Neural cell (in vitro differentiated cells): ENCODE results near the gene HDAC11. TPM values are rescaled to one million over a fixed set of nuclear protein-coding genes. Genes with fewer than 3 reads are reported as not detected.

Experiments used
- H2AFZ ChIP-seq: fragments of 200-600, 300-800 bp; sonication (generic), shearing (Covaris generic); 2 replicates; pipeline ENCODE4 v1.6.0; 2014; ENCODE audit warnings: low read depth, mild to moderate bottlenecking, antibody characterized with exemption, low read length, moderate library complexity
- H3F3A ChIP-seq: fragments of 200-600 bp; shearing (Covaris generic); 2 replicates; pipeline ENCODE4 v1.6.1; 2016; ENCODE audit warnings: mild to moderate bottlenecking, moderate library complexity, mixed read lengths, antibody characterized with exemption, low read length; ENCODE audit not compliant: insufficient read depth, poor library complexity, severe bottlenecking
- H3K27ac ChIP-seq: fragments of 200-600, 300-800 bp; sonication (generic), shearing (Covaris generic); 2 replicates; pipeline ENCODE4 v1.5.1; 2014; ENCODE audit warnings: mild to moderate bottlenecking, low read length, moderate library complexity
- H3K27me3 ChIP-seq: fragments of 300-800, 200-600 bp; sonication (generic), shearing (Covaris generic); 2 replicates; pipeline ENCODE4 v1.6.0; 2014; ENCODE audit warnings: mild to moderate bottlenecking, low read depth, low read length, moderate library complexity; ENCODE audit not compliant: insufficient read depth
- H3K36me3 ChIP-seq: fragments of 300-800, 200-600 bp; sonication (generic), shearing (Covaris generic); 2 replicates; pipeline ENCODE4 v1.5.1; 2014; ENCODE audit warnings: mild to moderate bottlenecking, antibody characterized with exemption, low read length, moderate library complexity; ENCODE audit not compliant: insufficient read depth
- H3K4me2 ChIP-seq: fragments of 300-800, 200-600 bp; sonication (generic), shearing (Covaris generic); 2 replicates; pipeline ENCODE4 v1.6.0; 2014; ENCODE audit warnings: mild to moderate bottlenecking, low read length
- H3K4me3 ChIP-seq: fragments of 300-800, 200-600 bp; sonication (generic), shearing (Covaris generic); 2 replicates; pipeline ENCODE4 v1.5.1; 2014; ENCODE audit warnings: mild to moderate bottlenecking, low read length, moderate library complexity
- H3K79me2 ChIP-seq: fragments of 200-600 bp; shearing (Covaris generic); replicated peaks from 2 replicates; pipeline ENCODE4 v1.6.0; 2014; ENCODE audit warnings: mild to moderate bottlenecking, low read length, moderate library complexity; ENCODE audit not compliant: insufficient read depth
- H3K9ac ChIP-seq: fragments of 300-800, 200-600 bp; sonication (generic), shearing (Covaris generic); 2 replicates; pipeline ENCODE4 v1.6.1; 2016; ENCODE audit warnings: mild to moderate bottlenecking, low read length, mixed read lengths
- H3K9me2 ChIP-seq: fragments of 200-600 bp; shearing (Covaris generic); 2 replicates; pipeline ENCODE4 v1.6.1; 2016; ENCODE audit warnings: mild to moderate bottlenecking, low read length, mixed read lengths; ENCODE audit not compliant: insufficient read depth
- H3K9me3 ChIP-seq: fragments of 200-600, 300-800 bp; sonication (generic), shearing (Covaris generic); 2 replicates; pipeline ENCODE4 v1.6.1; 2016; ENCODE audit warnings: mild to moderate bottlenecking, mixed run types, low read length, moderate library complexity, mixed read lengths
- H4K20me1 ChIP-seq: fragments of 200-600 bp; shearing (Covaris generic); 2 replicates; pipeline ENCODE4 v1.6.1; 2016; ENCODE audit warnings: mild to moderate bottlenecking, mixed run types; ENCODE audit not compliant: insufficient read depth
- CTCF ChIP-seq: fragments of 450-650 bp; IDR thresholded peaks from 2 replicates; pipeline ENCODE4 v1.5.1; 2014; ENCODE audit warnings: antibody characterized with exemption, mild to moderate bottlenecking, moderate library complexity; ENCODE audit not compliant: poor library complexity, severe bottlenecking
- EP300 ChIP-seq: fragments of 450-650 bp; conservative IDR thresholded peaks from 2 replicates; pipeline ENCODE4 v1.6.1; 2014; ENCODE audit warnings: antibody characterized with exemption, mild to moderate bottlenecking, moderate library complexity; ENCODE audit not compliant: poor library complexity, severe bottlenecking
- EZH2 ChIP-seq: fragments of 200-600, 300-800 bp; shearing (Covaris generic), sonication (generic); IDR thresholded peaks from 2 replicates; pipeline ENCODE4 v1.6.1; 2014; ENCODE audit warnings: antibody characterized with exemption, low read length, borderline replicate concordance, mild to moderate bottlenecking; ENCODE audit not compliant: insufficient read depth, poor library complexity, severe bottlenecking
- MXI1 ChIP-seq: fragments of 450-650 bp; conservative IDR thresholded peaks from 2 replicates; pipeline ENCODE4 v1.6.1; 2014; ENCODE audit warnings: antibody characterized with exemption, mild to moderate bottlenecking; ENCODE audit not compliant: poor library complexity, severe bottlenecking
- POLR2AphosphoS5 ChIP-seq: IDR thresholded peaks from 2 replicates; pipeline ENCODE4 v1.6.1; 2012
- RAD21 ChIP-seq: fragments of 450-650 bp; conservative IDR thresholded peaks from 2 replicates; pipeline ENCODE4 v1.6.1; 2014; ENCODE audit warnings: antibody characterized with exemption, mild to moderate bottlenecking, moderate library complexity
- REST ChIP-seq: IDR thresholded peaks from 2 replicates; pipeline ENCODE4 v1.6.1; 2012; ENCODE audit warnings: borderline replicate concordance
- SMC3 ChIP-seq: fragments of 450-650 bp; conservative IDR thresholded peaks from 2 replicates; pipeline ENCODE4 v1.6.1; 2014; ENCODE audit warnings: antibody characterized with exemption, mild to moderate bottlenecking, moderate library complexity; ENCODE audit not compliant: poor library complexity
- TAF1 ChIP-seq: IDR thresholded peaks from 2 replicates; pipeline ENCODE4 v1.6.1; 2012; ENCODE audit warnings: low read depth
- polyA plus RNA-seq: library from polyadenylated mRNA; depleted of rRNA; stranded (reverse); fragments of >200 nt; gene quantifications from 2 replicates; pipeline ENCODE4 v1.2.3, GENCODE V29; 2014

Gene HDAC11
- polyA plus RNA-seq, 1 donor from 2014 or later = 14.8 TPM

- H3K36me3 ChIP-seq = no peaks in the 10 kb centered on the region
- H3K9me2 ChIP-seq = no peaks in the 10 kb centered on the region
- TF ChIP-seq SMC3 (no peak), POLR2AphosphoS5 (no peak), REST (no peak), TAF1 (no peak), RAD21 (no peak), EZH2 (no peak), EP300 (no peak), CTCF (no peak), MXI1 (no peak)
- H3K4me2 ChIP-seq = no peak overlapping the region
- H3F3A ChIP-seq = no peaks in the 10 kb centered on the region
- H3K79me2 ChIP-seq = no peaks in the 10 kb centered on the region
- no peak overlapping the region for H3K9ac ChIP-seq
- H3K4me3 ChIP-seq = no peak overlapping the region
- H3K27me3 ChIP-seq = no peaks in the 10 kb centered on the region
- H3K9me3 ChIP-seq = no peaks in the 10 kb centered on the region
- no peak overlapping the region for H2AFZ ChIP-seq
- no peaks in the 10 kb centered on the region for H4K20me1 ChIP-seq
- no peak overlapping the region for H3K27ac ChIP-seq
These were observed 39.1 kb downstream of the HDAC11 start for GRCh38 chr3:13519006-13519791.

GRCh38 chr3:13520326-13520880 lies 40.3 kb downstream of the HDAC11 start:
- Histone ChIP-seq H4K20me1 (no peaks in the 10 kb centered on the region), H3K4me3 (no peak overlapping the region), H3F3A (no peaks in the 10 kb centered on the region), H3K79me2 (no peaks in the 10 kb centered on the region), H3K27me3 (no peaks in the 10 kb centered on the region), H3K9ac (no peak overlapping the region), H2AFZ (no peak overlapping the region), H3K36me3 (no peaks in the 10 kb centered on the region), H3K27ac (no peak overlapping the region), H3K9me2 (no peaks in the 10 kb centered on the region), H3K9me3 (no peaks in the 10 kb centered on the region), H3K4me2 (no peak overlapping the region)
- no peak for TF ChIP-seq REST
- no peak for TF ChIP-seq RAD21
- no peak for TF ChIP-seq EP300
- no peak for TF ChIP-seq POLR2AphosphoS5
- no peak for TF ChIP-seq MXI1
- TF ChIP-seq CTCF = no peak
- TF ChIP-seq SMC3 = no peak
- TF ChIP-seq EZH2 = no peak
- no peak for TF ChIP-seq TAF1
